HepG2 (cell line): ENCODE measurements around the gene MPV17L. TPM values are rescaled to one million over a fixed set of nuclear protein-coding genes. Genes with fewer than 3 reads are reported as not detected.
A peak's percentile ranks its signal among the peaks of the same experiment; 100 is the strongest.

Experiments used
- CAMTA2 ChIP-seq: sonication (generic); formaldehyde crosslinking; IDR thresholded peaks from 2 replicates; pipeline ENCODE4 v1.4.0; 2020; ENCODE audit warnings: mild to moderate bottlenecking, missing genetic modification reagents, borderline replicate concordance
- CEBPG ChIP-seq: IDR thresholded peaks from 2 replicates; pipeline ENCODE4 v1.6.1; 2016
- FOSL2 ChIP-seq: sonication (generic); formaldehyde crosslinking; IDR thresholded peaks from 2 replicates; pipeline ENCODE4 v1.4.0; 2020; ENCODE audit warnings: missing genetic modification reagents
- FOXP4 ChIP-seq: sonication (generic); formaldehyde crosslinking; IDR thresholded peaks from 2 replicates; pipeline ENCODE4 v1.4.0; 2020; ENCODE audit warnings: missing genetic modification reagents
- HNF4G ChIP-seq, 2 experiments: sonication (generic) in 1 of 2; formaldehyde crosslinking in 1 of 2; IDR thresholded peaks; 2 replicates each; pipeline versions ENCODE4 v1.4.0 to v1.6.1; 2011 to 2020; ENCODE audit warnings: borderline replicate concordance in 2 of 2, low read depth in 2 of 2, mild to moderate bottlenecking in 2 of 2, low read length in 1 of 2, missing genetic modification reagents in 1 of 2, moderate library complexity in 1 of 2
- IRX3 ChIP-seq: sonication (generic); formaldehyde crosslinking; IDR thresholded peaks from 2 replicates; pipeline ENCODE4 v1.8.1; 2023; ENCODE audit warnings: mild to moderate bottlenecking, low read depth, missing genetic modification reagents, borderline replicate concordance
- KDM2A ChIP-seq: sonication (generic); formaldehyde crosslinking; IDR thresholded peaks from 2 replicates; pipeline ENCODE4 v1.4.0; 2020; ENCODE audit warnings: low read depth, missing genetic modification reagents, borderline replicate concordance
- MIER2 ChIP-seq: IDR thresholded peaks from 2 replicates; pipeline ENCODE4 v1.6.1; 2016; ENCODE audit warnings: missing biosample characterization, missing genetic modification reagents
- NCOA1 ChIP-seq: sonication (generic); formaldehyde crosslinking; IDR thresholded peaks from 2 replicates; pipeline ENCODE4 v1.9.0; 2021; ENCODE audit warnings: missing genetic modification reagents
- NCOA2 ChIP-seq: sonication (generic); formaldehyde crosslinking; IDR thresholded peaks from 2 replicates; pipeline ENCODE4 v1.8.0; 2022; ENCODE audit warnings: inconsistent platforms
- PAF1 ChIP-seq: IDR thresholded peaks from 2 replicates; pipeline ENCODE4 v1.6.1; 2016; ENCODE audit warnings: missing genetic modification reagents, missing compliant biosample characterization
- PHF8 ChIP-seq: sonication (generic); formaldehyde crosslinking; IDR thresholded peaks from 2 replicates; pipeline ENCODE4 v1.5.0; 2020; ENCODE audit warnings: missing genetic modification reagents
- RAD21 ChIP-seq: fragments of 450-650 bp; formaldehyde crosslinking; IDR thresholded peaks from 2 replicates; pipeline ENCODE4 v1.5.0; 2020; ENCODE audit warnings: mild to moderate bottlenecking
- RBFOX2 ChIP-seq: fragments of 200-400 bp; formaldehyde crosslinking; IDR thresholded peaks from 2 replicates; pipeline ENCODE4 v1.6.1; 2017; ENCODE audit warnings: low read depth, mild to moderate bottlenecking, low read length
- SALL1 ChIP-seq: sonication (generic); formaldehyde crosslinking; IDR thresholded peaks from 2 replicates; pipeline ENCODE4 v1.8.0; 2022; ENCODE audit warnings: mild to moderate bottlenecking, missing genetic modification reagents
- SMC3 ChIP-seq: IDR thresholded peaks from 2 replicates; pipeline ENCODE4 v1.6.1; 2011; ENCODE audit warnings: low read length, improper control_type of control experiment
- SNAPC2 ChIP-seq: sonication (generic); formaldehyde crosslinking; IDR thresholded peaks from 2 replicates; pipeline ENCODE4 v1.8.1; 2022; ENCODE audit warnings: mild to moderate bottlenecking, missing genetic modification reagents
- SOX5 ChIP-seq: IDR thresholded peaks from 2 replicates; pipeline ENCODE4 v1.6.1; 2016; ENCODE audit warnings: borderline replicate concordance
- TBP ChIP-seq: sonication (generic); formaldehyde crosslinking; IDR thresholded peaks from 2 replicates; pipeline ENCODE4 v1.5.0; 2020; ENCODE audit warnings: missing genetic modification reagents
- U2AF2 ChIP-seq: fragments of 200-400 bp; formaldehyde crosslinking; IDR thresholded peaks from 2 replicates; pipeline ENCODE4 v1.6.1; 2017; ENCODE audit warnings: low read depth, mild to moderate bottlenecking, low read length
- ZNF318 ChIP-seq: sonication (generic); formaldehyde crosslinking; IDR thresholded peaks from 2 replicates; pipeline ENCODE4 v1.4.0; 2020; ENCODE audit warnings: mild to moderate bottlenecking, missing genetic modification reagents
- polyA plus RNA-seq, 8 experiments: library from polyadenylated mRNA; depleted of rRNA in 3 of 8; stranded (reverse) in 7 of 8; unstranded in 1 of 8; fragments of >200 nt; fragmentation: Illumina TruSeq in 4 of 8; extraction: Trizol in 4 of 8; gene quantifications; 2 replicates each; pipeline versions ENCODE4 v1.2.1 to v1.2.3, GENCODE V29; 2011 to 2016; ENCODE audit warnings: low read depth in 4 of 8, missing spikeins in 1 of 8, mixed read lengths in 1 of 8; ENCODE audit not compliant: insufficient read depth in 1 of 8
- total RNA-seq, 5 experiments: library from RNA; depleted of rRNA; stranded (reverse); fragments of >200 nt; fragmentation: Illumina TruSeq; extraction: Trizol; gene quantifications; 2 replicates each; pipeline ENCODE4 v1.2.3, GENCODE V29; 2016; ENCODE audit warnings: low read depth in 1 of 5
- TF ChIP-seq, protein P1 (sequence below): sonication (generic); formaldehyde crosslinking; IDR thresholded peaks from 2 replicates; pipeline ENCODE4 v1.8.1; 2023; ENCODE audit warnings: mild to moderate bottlenecking, missing genetic modification reagents

Gene MPV17L
- total and polyA plus RNA-seq, 2 of the 13 experiments (the other 11 are each of a cell fraction or from before 2014, with no cell fraction given), result 34.7 to 63.8 TPM

GRCh38 chr16:15443753-15444152 lies 48.2 kb downstream of the MPV17L start (continued):
- no peak for TF ChIP-seq ZNF318 (CRISPR knock-in tag)
- 0 out of 2 replicates have a peak, but pooled peaks have one; percentile 3 for TF ChIP-seq SMC3
- no peak for TF ChIP-seq PAF1 (CRISPR knock-in tag)
- TF ChIP-seq SNAPC2 (CRISPR knock-in tag), result no peak
- no peak for TF ChIP-seq FOSL2 (CRISPR knock-in tag)
- 0 out of 2 replicates have a peak, but pooled peaks have one; percentile 12 for TF ChIP-seq SOX5 (CRISPR knock-in tag)
- TF ChIP-seq FOXP4, result 0 out of 2 replicates have a peak, but pooled peaks have one; percentile 16
- no peak for TF ChIP-seq TBP
- TF ChIP-seq KDM2A (CRISPR knock-in tag), result no peak
- no peak for TF ChIP-seq IRX3
- TF ChIP-seq NCOA1 (CRISPR knock-in tag), result no peak
- TF ChIP-seq CAMTA2 (CRISPR knock-in tag), result no peak
- TF ChIP-seq, protein P1, sequence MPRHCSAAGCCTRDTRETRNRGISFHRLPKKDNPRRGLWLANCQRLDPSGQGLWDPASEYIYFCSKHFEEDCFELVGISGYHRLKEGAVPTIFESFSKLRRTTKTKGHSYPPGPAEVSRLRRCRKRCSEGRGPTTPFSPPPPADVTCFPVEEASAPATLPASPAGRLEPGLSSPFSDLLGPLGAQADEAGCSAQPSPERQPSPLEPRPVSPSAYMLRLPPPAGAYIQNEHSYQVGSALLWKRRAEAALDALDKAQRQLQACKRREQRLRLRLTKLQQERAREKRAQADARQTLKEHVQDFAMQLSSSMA (CRISPR knock-in tag), result no peak
- TF ChIP-seq CEBPG, result no peak; the same call in 1 of the 2 replicates
- no peak for TF ChIP-seq PHF8 (CRISPR knock-in tag)
- no peak for TF ChIP-seq RBFOX2
- no peak for TF ChIP-seq U2AF2
- TF ChIP-seq NCOA2 (CRISPR knock-in tag), result no peak
- peak; percentile 91 for TF ChIP-seq HNF4G (IDR thresholded peaks at IDR 0.05; ENCODE audit: borderline replicate concordance, low read depth, low read length)
- TF ChIP-seq HNF4G (CRISPR knock-in tag; IDR thresholded peaks at IDR 0.05; ENCODE audit: borderline replicate concordance, low read depth), result no peak
- TF ChIP-seq MIER2 (CRISPR knock-in tag), result no peak
- TF ChIP-seq SALL1 (CRISPR knock-in tag), result 0 out of 2 replicates have a peak, but pooled peaks have one; percentile 44
- no peak for TF ChIP-seq RAD21 (CRISPR knock-in tag)
